ENCODE measurements around the gene BCL2L11. TPM values are rescaled to one million over a fixed set of nuclear protein-coding genes. Genes with fewer than 3 reads are reported as not detected.

BCL2L11 gene
- total and polyA plus RNA-seq, 9 of the 15 experiments (the other 6 are each of a cell fraction or from before 2014, with no cell fraction given): 2.2 to 18.8 (median 5.0) TPM

DNA sequence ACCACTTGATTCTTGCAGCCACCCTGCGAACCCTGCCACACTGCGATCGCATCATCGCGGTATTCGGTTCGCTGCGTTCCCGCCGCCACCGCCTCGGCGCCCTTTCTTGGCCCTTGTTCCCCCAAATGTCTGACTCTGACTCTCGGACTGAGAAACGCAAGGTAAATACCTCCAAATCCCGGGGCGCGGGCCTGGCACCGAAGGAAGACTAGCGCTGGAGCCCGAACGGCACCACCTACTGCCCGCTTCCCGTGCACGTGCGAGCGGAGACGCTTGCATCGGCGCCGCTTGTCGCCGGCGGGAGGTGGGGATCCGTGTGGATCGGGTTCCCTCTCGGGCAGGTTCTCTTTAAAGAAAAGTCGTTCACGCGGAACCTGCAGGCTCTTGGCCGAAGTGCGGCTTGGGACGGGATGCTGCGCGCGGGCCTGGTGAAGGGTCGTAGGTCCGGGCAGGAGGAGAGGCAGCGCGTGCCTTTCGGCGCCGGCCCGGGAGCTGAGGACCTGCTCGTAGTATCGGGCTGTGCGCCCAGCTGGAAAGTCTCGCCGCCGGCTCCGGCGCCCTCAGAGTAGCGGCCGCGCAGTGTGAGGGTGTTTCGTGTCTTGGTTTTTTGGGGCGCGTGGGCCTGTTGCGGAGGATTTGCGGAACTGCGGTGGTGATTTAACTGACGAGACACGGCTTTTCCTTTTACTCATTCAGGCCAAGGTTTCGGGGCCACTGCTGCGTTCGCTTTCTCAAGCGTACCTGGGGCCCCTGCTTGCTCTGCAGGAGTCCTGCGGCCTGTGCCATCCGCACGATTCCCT, 514 bp downstream of the BCL2L11 start (continued):
- TF ChIP-seq, protein P1, sequence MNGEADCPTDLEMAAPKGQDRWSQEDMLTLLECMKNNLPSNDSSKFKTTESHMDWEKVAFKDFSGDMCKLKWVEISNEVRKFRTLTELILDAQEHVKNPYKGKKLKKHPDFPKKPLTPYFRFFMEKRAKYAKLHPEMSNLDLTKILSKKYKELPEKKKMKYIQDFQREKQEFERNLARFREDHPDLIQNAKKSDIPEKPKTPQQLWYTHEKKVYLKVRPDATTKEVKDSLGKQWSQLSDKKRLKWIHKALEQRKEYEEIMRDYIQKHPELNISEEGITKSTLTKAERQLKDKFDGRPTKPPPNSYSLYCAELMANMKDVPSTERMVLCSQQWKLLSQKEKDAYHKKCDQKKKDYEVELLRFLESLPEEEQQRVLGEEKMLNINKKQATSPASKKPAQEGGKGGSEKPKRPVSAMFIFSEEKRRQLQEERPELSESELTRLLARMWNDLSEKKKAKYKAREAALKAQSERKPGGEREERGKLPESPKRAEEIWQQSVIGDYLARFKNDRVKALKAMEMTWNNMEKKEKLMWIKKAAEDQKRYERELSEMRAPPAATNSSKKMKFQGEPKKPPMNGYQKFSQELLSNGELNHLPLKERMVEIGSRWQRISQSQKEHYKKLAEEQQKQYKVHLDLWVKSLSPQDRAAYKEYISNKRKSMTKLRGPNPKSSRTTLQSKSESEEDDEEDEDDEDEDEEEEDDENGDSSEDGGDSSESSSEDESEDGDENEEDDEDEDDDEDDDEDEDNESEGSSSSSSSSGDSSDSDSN (IDR thresholded peaks at IDR 0.05; ENCODE audit: borderline replicate concordance in 1 of 2, low read depth in 2 of 2, low read length in 2 of 2): peak; percentile 38 to 81; a peak in 2 of 4 replicates
- no peak for TF ChIP-seq DDX20 (tag; IDR thresholded peaks at IDR 0.05; ENCODE audit: low read depth)
- TF ChIP-seq CREM (IDR thresholded peaks at IDR 0.05; ENCODE audit: low read depth): 0 out of 2 replicates have a peak, but pooled peaks have one; percentile 8
- 0 out of 4 replicates have a peak, but pooled peaks of 1 of the 2 experiments have one; percentile 11 for TF ChIP-seq ETV6 (IDR thresholded peaks at IDR 0.05; ENCODE audit: borderline replicate concordance in 1 of 2, low read depth in 2 of 2, low read length in 1 of 2)
- no peak for TF ChIP-seq ETV6 (CRISPR knock-in tag; IDR thresholded peaks at IDR 0.05; ENCODE audit: borderline replicate concordance)
- peak; percentile 21; the same call in 1 of the 2 replicates for TF ChIP-seq KDM2B (CRISPR knock-in tag; IDR thresholded peaks at IDR 0.05)
- 0 out of 2 replicates have a peak, but pooled peaks have one; percentile 31 for TF ChIP-seq MBD2 (IDR thresholded peaks at IDR 0.05; ENCODE audit: borderline replicate concordance, low read depth)
- TF ChIP-seq, protein P2, sequence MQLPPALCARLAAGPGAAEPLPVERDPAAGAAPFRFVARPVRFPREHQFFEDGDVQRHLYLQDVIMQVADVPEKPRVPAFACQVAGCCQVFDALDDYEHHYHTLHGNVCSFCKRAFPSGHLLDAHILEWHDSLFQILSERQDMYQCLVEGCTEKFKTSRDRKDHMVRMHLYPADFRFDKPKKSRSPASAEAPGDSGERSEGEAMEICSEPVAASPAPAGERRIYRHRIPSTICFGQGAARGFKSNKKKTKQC (CRISPR knock-in tag; IDR thresholded peaks at IDR 0.05): 0 out of 2 replicates have a peak, but pooled peaks have one; percentile 36
- no peak for TF ChIP-seq HDAC2 (IDR thresholded peaks at IDR 0.05)
- TF ChIP-seq, protein P3, sequence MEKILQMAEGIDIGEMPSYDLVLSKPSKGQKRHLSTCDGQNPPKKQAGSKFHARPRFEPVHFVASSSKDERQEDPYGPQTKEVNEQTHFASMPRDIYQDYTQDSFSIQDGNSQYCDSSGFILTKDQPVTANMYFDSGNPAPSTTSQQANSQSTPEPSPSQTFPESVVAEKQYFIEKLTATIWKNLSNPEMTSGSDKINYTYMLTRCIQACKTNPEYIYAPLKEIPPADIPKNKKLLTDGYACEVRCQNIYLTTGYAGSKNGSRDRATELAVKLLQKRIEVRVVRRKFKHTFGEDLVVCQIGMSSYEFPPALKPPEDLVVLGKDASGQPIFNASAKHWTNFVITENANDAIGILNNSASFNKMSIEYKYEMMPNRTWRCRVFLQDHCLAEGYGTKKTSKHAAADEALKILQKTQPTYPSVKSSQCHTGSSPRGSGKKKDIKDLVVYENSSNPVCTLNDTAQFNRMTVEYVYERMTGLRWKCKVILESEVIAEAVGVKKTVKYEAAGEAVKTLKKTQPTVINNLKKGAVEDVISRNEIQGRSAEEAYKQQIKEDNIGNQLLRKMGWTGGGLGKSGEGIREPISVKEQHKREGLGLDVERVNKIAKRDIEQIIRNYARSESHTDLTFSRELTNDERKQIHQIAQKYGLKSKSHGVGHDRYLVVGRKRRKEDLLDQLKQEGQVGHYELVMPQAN (IDR thresholded peaks at IDR 0.05; ENCODE audit: borderline replicate concordance): peak; percentile 81; the same call in 1 of the 2 replicates
- TF ChIP-seq ZBTB26 (CRISPR knock-in tag; IDR thresholded peaks at IDR 0.05): no peak
- TF ChIP-seq ZNF740 (CRISPR knock-in tag; IDR thresholded peaks at IDR 0.05): no peak
- no peak for TF ChIP-seq ZNF740 (tag; IDR thresholded peaks at IDR 0.05)
- peak; percentile 60 to 66 for TF ChIP-seq MNT (conservative IDR thresholded peaks at IDR 0.05)
- peak; percentile 43 for TF ChIP-seq U2AF1 (optimal IDR thresholded peaks at IDR 0.05; ENCODE audit: low read depth, low read length)
- peak; percentile 43 for TF ChIP-seq SAP30 (IDR thresholded peaks at IDR 0.05; ENCODE audit: borderline replicate concordance, insufficient read depth, low read depth, low read length, poor library complexity, severe bottlenecking)
